Liver (tissue), 9 donors: ENCODE data around the gene SPEF1. TPM values are rescaled to one million over a fixed set of nuclear protein-coding genes. Genes with fewer than 3 reads are reported as not detected.

Experiments used
- DNase-seq: peaks from one replicate; pipeline ENCODE4 v3.0.0-alpha.2; 2017; ENCODE audit warnings: low spot score
- H3K27ac ChIP-seq, 2 donors: one replicate each; pipeline ENCODE4 v1.7.0; 2013; ENCODE audit warnings: inconsistent platforms in 2 of 2, low read length in 2 of 2, control low read depth in 1 of 2, low read depth in 1 of 2, mild to moderate bottlenecking in 1 of 2
- H3K27me3 ChIP-seq, 4 donors: one replicate each; pipeline versions ENCODE4 v1.6.1 to v1.7.0; 2013; ENCODE audit warnings: low read length in 3 of 4, inconsistent platforms in 1 of 4, mild to moderate bottlenecking in 1 of 4, moderate library complexity in 1 of 4; ENCODE audit not compliant: control insufficient read depth in 4 of 4, insufficient read depth in 4 of 4
- H3K36me3 ChIP-seq, 4 donors: one replicate each; pipeline versions ENCODE4 v1.6.1 to v1.7.0; 2013; ENCODE audit warnings: low read length in 3 of 4, mild to moderate bottlenecking in 3 of 4, low read depth in 1 of 4, moderate library complexity in 1 of 4; ENCODE audit not compliant: control insufficient read depth in 4 of 4, insufficient read depth in 3 of 4
- H3K4me1 ChIP-seq, 4 donors: one replicate each; pipeline versions ENCODE4 v1.6.1 to v1.7.0; 2013; ENCODE audit warnings: low read length in 3 of 4, mild to moderate bottlenecking in 3 of 4, moderate library complexity in 1 of 4; ENCODE audit not compliant: control insufficient read depth in 4 of 4, insufficient read depth in 4 of 4
- H3K4me3 ChIP-seq, 3 donors: one replicate each; pipeline versions ENCODE4 v1.6.1 to v1.7.0; 2013; ENCODE audit warnings: low read length in 3 of 3, control low read depth in 1 of 3, low read depth in 1 of 3, mild to moderate bottlenecking in 1 of 3
- H3K9ac ChIP-seq, 2 donors: one replicate each; pipeline ENCODE4 v1.7.0; 2013; ENCODE audit warnings: low read length in 2 of 2, mild to moderate bottlenecking in 2 of 2, moderate library complexity in 2 of 2, control low read depth in 1 of 2, low read depth in 1 of 2
- H3K9me3 ChIP-seq, 4 donors: one replicate each; pipeline versions ENCODE4 v1.6.1 to v1.7.0; 2013; ENCODE audit warnings: low read length in 3 of 4; ENCODE audit not compliant: control insufficient read depth in 4 of 4
- EGR1 ChIP-seq, 2 donors: IDR thresholded peaks; 2 replicates each; pipeline ENCODE4 v1.6.1; 2016 to 2018; ENCODE audit warnings: antibody characterized with exemption in 2 of 2, low read depth in 2 of 2
- FOXA1 ChIP-seq: IDR thresholded peaks from 2 replicates; pipeline ENCODE4 v1.6.1; 2016; ENCODE audit warnings: antibody characterized with exemption
- FOXA2 ChIP-seq: IDR thresholded peaks from 2 replicates; pipeline ENCODE4 v1.6.1; 2016; ENCODE audit warnings: antibody characterized with exemption
- GABPA ChIP-seq, 2 donors: IDR thresholded peaks in 1 of 2; conservative IDR thresholded peaks in 1 of 2; 2 replicates each; pipeline ENCODE4 v1.6.1; 2016; ENCODE audit warnings: antibody characterized with exemption in 2 of 2, mild to moderate bottlenecking in 1 of 2, moderate library complexity in 1 of 2
- HNF4A ChIP-seq, 2 donors: conservative IDR thresholded peaks; 2 replicates each; pipeline ENCODE4 v1.6.1; 2016; ENCODE audit warnings: antibody characterized with exemption in 2 of 2, mild to moderate bottlenecking in 2 of 2
- HNF4G ChIP-seq: IDR thresholded peaks from 2 replicates; pipeline ENCODE4 v1.6.1; 2016; ENCODE audit warnings: antibody characterized with exemption
- JUND ChIP-seq, 2 donors: IDR thresholded peaks; 2 replicates each; pipeline ENCODE4 v1.6.1; 2016; ENCODE audit warnings: antibody characterized with exemption in 2 of 2
- NR2F2 ChIP-seq: IDR thresholded peaks from 2 replicates; pipeline ENCODE4 v1.6.1; 2016; ENCODE audit warnings: antibody characterized with exemption
- RAD21 ChIP-seq, 2 donors: IDR thresholded peaks; 2 replicates each; pipeline ENCODE4 v1.6.1; 2016; ENCODE audit warnings: antibody characterized with exemption in 2 of 2, mild to moderate bottlenecking in 2 of 2
- RXRA ChIP-seq, 2 donors: IDR thresholded peaks; 2 replicates each; pipeline ENCODE4 v1.6.1; 2017 to 2018; ENCODE audit warnings: antibody characterized with exemption in 2 of 2, mild to moderate bottlenecking in 1 of 2
- SP1 ChIP-seq: IDR thresholded peaks from 2 replicates; pipeline ENCODE4 v1.6.1; 2018; ENCODE audit warnings: antibody characterized with exemption, mild to moderate bottlenecking
- TAF1 ChIP-seq: conservative IDR thresholded peaks from 2 replicates; pipeline ENCODE4 v1.6.1; 2016; ENCODE audit warnings: antibody characterized with exemption, mild to moderate bottlenecking
- YY1 ChIP-seq: IDR thresholded peaks from 2 replicates; pipeline ENCODE4 v1.6.1; 2016; ENCODE audit warnings: antibody characterized with exemption, mild to moderate bottlenecking
- WGBS: extraction: QIAGEN DNeasy Blood & Tissue Kit; methylation state at CpG from one replicate; pipeline ENCODE4 v1.1.7; 2013; 5-methylcytosine and 5-hydroxymethylcytosine counted together
- polyA plus RNA-seq, 2 donors: library from polyadenylated mRNA; stranded (reverse) in 1 of 2; unstranded in 1 of 2; fragments of 200-250 nt in 1 of 2; fragments of >200 nt in 1 of 2; fragmentation: Nextera tagmentation in 1 of 2; extraction: Ambion mirVana in 1 of 2; gene quantifications; one replicate each; pipeline versions ENCODE4 v1.2.1 to v1.2.3, GENCODE V29; 2013 to 2015
- total RNA-seq, 2 donors: library from RNA; depleted of rRNA; stranded (reverse); fragments of >200 nt; gene quantifications; one replicate each; pipeline ENCODE4 v1.2.3, GENCODE V29; 2014
- TF ChIP-seq, protein P1 (sequence below): IDR thresholded peaks from 2 replicates; pipeline ENCODE4 v1.6.1; 2016; ENCODE audit warnings: antibody characterized with exemption, mild to moderate bottlenecking
- TF ChIP-seq, protein P2 (sequence below): IDR thresholded peaks from 2 replicates; pipeline ENCODE4 v1.6.1; 2016; ENCODE audit warnings: antibody characterized with exemption
- TF ChIP-seq, protein P3 (sequence below): IDR thresholded peaks from 2 replicates; pipeline ENCODE4 v1.6.1; 2016; ENCODE audit warnings: antibody characterized with exemption
- TF ChIP-seq, protein P4 (sequence below): fragments of 150-350 bp; IDR thresholded peaks from 2 replicates; pipeline ENCODE4 v1.5.1; 2017; ENCODE audit warnings: improper control_type of control experiment, low read depth, low read length; ENCODE audit not compliant: missing input control
- TF ChIP-seq, protein P5 (sequence below): IDR thresholded peaks from 2 replicates; pipeline ENCODE4 v1.6.1; 2016; ENCODE audit warnings: antibody characterized with exemption
- donor health status: healthy.
- donor health status: healthy.
- donor health status: healthy.
- donor health status: healthy.
- donor health status: healthy.

The SPEF1 gene
- total and polyA plus RNA-seq, 4 donors = not detected

DNA sequence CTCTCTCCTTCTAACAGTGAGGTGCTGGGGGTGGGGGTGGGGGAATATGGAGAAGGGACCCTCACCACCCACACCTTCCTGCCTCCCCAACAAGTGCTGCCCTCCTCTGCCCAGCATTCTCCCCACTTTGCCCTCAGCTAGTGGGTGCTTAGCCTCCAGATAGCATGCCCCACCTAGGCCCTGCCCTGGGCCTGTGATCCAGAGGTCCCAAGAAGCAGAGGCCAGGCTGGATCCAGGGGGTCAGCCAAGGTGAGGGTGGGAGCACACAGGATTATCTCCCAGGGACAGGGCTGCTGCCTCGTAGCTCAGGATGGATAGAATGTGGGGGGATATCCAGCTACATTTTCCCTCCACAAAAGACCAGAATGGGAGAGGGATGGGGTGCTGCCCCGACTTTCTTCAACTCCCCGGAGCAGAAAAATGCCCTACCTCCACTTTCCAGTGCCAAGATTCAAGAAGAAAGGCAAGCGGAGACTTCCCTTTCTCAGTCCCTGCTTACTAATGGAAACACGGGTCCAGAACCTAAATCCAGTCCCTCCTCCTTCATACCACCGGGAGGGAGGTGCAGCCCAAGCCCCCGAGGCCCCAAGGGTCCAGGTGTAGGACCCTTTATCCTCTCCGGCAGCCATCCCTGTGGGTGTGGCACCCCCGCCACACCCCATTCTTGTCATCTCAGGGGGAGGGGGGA lies 14.7 kb downstream of the SPEF1 start:
- peak; percentile 62 for DNase-seq
- no peaks in the 10 kb centered on the region for H3K36me3 ChIP-seq
- H3K9ac ChIP-seq = no peak overlapping the region
- WGBS = 58% methylated on average over 9 of the region's 9 CpGs
- no peak for TF ChIP-seq GABPA (IDR thresholded peaks at IDR 0.05 in 1 of 2, conservative IDR thresholded peaks at IDR 0.05 in 1 of 2)
- TF ChIP-seq, protein P1, sequence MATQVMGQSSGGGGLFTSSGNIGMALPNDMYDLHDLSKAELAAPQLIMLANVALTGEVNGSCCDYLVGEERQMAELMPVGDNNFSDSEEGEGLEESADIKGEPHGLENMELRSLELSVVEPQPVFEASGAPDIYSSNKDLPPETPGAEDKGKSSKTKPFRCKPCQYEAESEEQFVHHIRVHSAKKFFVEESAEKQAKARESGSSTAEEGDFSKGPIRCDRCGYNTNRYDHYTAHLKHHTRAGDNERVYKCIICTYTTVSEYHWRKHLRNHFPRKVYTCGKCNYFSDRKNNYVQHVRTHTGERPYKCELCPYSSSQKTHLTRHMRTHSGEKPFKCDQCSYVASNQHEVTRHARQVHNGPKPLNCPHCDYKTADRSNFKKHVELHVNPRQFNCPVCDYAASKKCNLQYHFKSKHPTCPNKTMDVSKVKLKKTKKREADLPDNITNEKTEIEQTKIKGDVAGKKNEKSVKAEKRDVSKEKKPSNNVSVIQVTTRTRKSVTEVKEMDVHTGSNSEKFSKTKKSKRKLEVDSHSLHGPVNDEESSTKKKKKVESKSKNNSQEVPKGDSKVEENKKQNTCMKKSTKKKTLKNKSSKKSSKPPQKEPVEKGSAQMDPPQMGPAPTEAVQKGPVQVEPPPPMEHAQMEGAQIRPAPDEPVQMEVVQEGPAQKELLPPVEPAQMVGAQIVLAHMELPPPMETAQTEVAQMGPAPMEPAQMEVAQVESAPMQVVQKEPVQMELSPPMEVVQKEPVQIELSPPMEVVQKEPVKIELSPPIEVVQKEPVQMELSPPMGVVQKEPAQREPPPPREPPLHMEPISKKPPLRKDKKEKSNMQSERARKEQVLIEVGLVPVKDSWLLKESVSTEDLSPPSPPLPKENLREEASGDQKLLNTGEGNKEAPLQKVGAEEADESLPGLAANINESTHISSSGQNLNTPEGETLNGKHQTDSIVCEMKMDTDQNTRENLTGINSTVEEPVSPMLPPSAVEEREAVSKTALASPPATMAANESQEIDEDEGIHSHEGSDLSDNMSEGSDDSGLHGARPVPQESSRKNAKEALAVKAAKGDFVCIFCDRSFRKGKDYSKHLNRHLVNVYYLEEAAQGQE = no peak
- no peak for TF ChIP-seq JUND (IDR thresholded peaks at IDR 0.05)
- no peak for TF ChIP-seq FOXA2
- TF ChIP-seq RXRA (IDR thresholded peaks at IDR 0.05) = no peak
- TF ChIP-seq HNF4A (conservative IDR thresholded peaks at IDR 0.05) = no peak
- TF ChIP-seq, protein P2, sequence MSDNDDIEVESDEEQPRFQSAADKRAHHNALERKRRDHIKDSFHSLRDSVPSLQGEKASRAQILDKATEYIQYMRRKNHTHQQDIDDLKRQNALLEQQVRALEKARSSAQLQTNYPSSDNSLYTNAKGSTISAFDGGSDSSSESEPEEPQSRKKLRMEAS = no peak
- TF ChIP-seq, protein P3, sequence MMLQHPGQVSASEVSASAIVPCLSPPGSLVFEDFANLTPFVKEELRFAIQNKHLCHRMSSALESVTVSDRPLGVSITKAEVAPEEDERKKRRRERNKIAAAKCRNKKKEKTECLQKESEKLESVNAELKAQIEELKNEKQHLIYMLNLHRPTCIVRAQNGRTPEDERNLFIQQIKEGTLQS = no peak
- no peak for TF ChIP-seq EGR1 (IDR thresholded peaks at IDR 0.05; ENCODE audit: low read depth in 2 of 2)
- TF ChIP-seq, protein P4, sequence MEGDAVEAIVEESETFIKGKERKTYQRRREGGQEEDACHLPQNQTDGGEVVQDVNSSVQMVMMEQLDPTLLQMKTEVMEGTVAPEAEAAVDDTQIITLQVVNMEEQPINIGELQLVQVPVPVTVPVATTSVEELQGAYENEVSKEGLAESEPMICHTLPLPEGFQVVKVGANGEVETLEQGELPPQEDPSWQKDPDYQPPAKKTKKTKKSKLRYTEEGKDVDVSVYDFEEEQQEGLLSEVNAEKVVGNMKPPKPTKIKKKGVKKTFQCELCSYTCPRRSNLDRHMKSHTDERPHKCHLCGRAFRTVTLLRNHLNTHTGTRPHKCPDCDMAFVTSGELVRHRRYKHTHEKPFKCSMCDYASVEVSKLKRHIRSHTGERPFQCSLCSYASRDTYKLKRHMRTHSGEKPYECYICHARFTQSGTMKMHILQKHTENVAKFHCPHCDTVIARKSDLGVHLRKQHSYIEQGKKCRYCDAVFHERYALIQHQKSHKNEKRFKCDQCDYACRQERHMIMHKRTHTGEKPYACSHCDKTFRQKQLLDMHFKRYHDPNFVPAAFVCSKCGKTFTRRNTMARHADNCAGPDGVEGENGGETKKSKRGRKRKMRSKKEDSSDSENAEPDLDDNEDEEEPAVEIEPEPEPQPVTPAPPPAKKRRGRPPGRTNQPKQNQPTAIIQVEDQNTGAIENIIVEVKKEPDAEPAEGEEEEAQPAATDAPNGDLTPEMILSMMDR = no peak
- no peak for TF ChIP-seq HNF4G
- TF ChIP-seq TAF1 = no peak
- TF ChIP-seq NR2F2 = no peak
- TF ChIP-seq FOXA1 = no peak
- no peak for TF ChIP-seq YY1
- TF ChIP-seq, protein P5, sequence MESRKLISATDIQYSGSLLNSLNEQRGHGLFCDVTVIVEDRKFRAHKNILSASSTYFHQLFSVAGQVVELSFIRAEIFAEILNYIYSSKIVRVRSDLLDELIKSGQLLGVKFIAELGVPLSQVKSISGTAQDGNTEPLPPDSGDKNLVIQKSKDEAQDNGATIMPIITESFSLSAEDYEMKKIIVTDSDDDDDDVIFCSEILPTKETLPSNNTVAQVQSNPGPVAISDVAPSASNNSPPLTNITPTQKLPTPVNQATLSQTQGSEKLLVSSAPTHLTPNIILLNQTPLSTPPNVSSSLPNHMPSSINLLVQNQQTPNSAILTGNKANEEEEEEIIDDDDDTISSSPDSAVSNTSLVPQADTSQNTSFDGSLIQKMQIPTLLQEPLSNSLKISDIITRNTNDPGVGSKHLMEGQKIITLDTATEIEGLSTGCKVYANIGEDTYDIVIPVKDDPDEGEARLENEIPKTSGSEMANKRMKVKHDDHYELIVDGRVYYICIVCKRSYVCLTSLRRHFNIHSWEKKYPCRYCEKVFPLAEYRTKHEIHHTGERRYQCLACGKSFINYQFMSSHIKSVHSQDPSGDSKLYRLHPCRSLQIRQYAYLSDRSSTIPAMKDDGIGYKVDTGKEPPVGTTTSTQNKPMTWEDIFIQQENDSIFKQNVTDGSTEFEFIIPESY = no peak
- TF ChIP-seq RAD21 (IDR thresholded peaks at IDR 0.05) = no peak
- TF ChIP-seq SP1 = no peak
- H3K9me3 ChIP-seq = no peaks in the 10 kb centered on the region
- H3K27ac ChIP-seq = no peak overlapping the region
- H3K4me1 ChIP-seq = peaks cover 3 to 19% (median 14%) of the 10 kb centered on the region in 4 donors
- peak overlapping the region in 1 of 3 donors; percentile 58 for H3K4me3 ChIP-seq
- no peaks in the 10 kb centered on the region for H3K27me3 ChIP-seq
